HG03378 (cell line): ENCODE measurements around the gene KRT82.
"Not testable (repeated sequence)": the region's sequence is repeated elsewhere in the genome, so short reads cannot be mapped to it uniquely, and the experiment has no call there.

Experiments
- ATAC-seq: cut with Tn5 transposase; IDR thresholded peaks from one replicate; pipeline ENCODE4 v1.9.1; 2021; ENCODE audit warnings: mild to moderate bottlenecking, moderate library complexity; ENCODE audit not compliant: unreplicated experiment

KRT82 gene

GRCh38 chr12:52413782-52414345 lies 7.7 kb upstream of the KRT82 start:
- ATAC-seq = no peak

- no peak for ATAC-seq
Observed at GRCh38 chr12:52413202-52413601, 7.1 kb upstream of the KRT82 start.

- no peak for ATAC-seq
Observed at GRCh38 chr12:52411815-52412214, 5.7 kb upstream of the KRT82 start.

- ATAC-seq = not testable (repeated sequence)
Observed at GRCh38 chr12:52410589-52411248, 4.6 kb upstream of the KRT82 start.

- no peak for ATAC-seq
Observed at GRCh38 chr12:52407918-52408317, 1.8 kb upstream of the KRT82 start.

- no peak for ATAC-seq
Observed at GRCh38 chr12:52404951-52405350, 1.2 kb downstream of the KRT82 start.

GRCh38 chr12:52403561-52403960 lies 2.6 kb downstream of the KRT82 start:
- ATAC-seq = no peak

GRCh38 chr12:52402873-52403540 lies 3.1 kb downstream of the KRT82 start:
- no peak for ATAC-seq

GRCh38 chr12:52402377-52402776 lies 3.8 kb downstream of the KRT82 start:
- ATAC-seq = no peak

- no peak for ATAC-seq
Observed at GRCh38 chr12:52401926-52402325, 4.2 kb downstream of the KRT82 start.

- ATAC-seq = no peak
Observed at GRCh38 chr12:52401526-52401925, 4.6 kb downstream of the KRT82 start.

GRCh38 chr12:52400906-52401305 lies 5.2 kb downstream of the KRT82 start:
- ATAC-seq = no peak

- ATAC-seq = no peak
Observed at GRCh38 chr12:52399756-52400155, 6.4 kb downstream of the KRT82 start.

- no peak for ATAC-seq
Observed at GRCh38 chr12:52398176-52398575, 8.0 kb downstream of the KRT82 start.

- no peak for ATAC-seq
Observed at GRCh38 chr12:52396656-52397055, 9.5 kb downstream of the KRT82 start.

GRCh38 chr12:52395761-52396434 lies 10.2 kb downstream of the KRT82 start:
- ATAC-seq = no peak

- no peak for ATAC-seq
Observed at GRCh38 chr12:52394836-52395405, 11.2 kb downstream of the KRT82 start.

GRCh38 chr12:52392465-52393007 lies 13.6 kb downstream of the KRT82 start:
- no peak for ATAC-seq

GRCh38 chr12:52391618-52392002 lies 14.5 kb downstream of the KRT82 start:
- ATAC-seq = no peak

GRCh38 chr12:52390739-52391617 lies 15.2 kb downstream of the KRT82 start:
- no peak for ATAC-seq
